Loucy (cell line): ENCODE data around the gene GALNT7.

ENCODE experiments used
- H2AFZ ChIP-seq: fragments of 200-600 bp; sonication (generic); 2 replicates; pipeline ENCODE4 v1.6.0; 2016; ENCODE audit warnings: antibody characterized with exemption, mild to moderate bottlenecking, low read length, moderate library complexity
- H3F3A ChIP-seq: fragments of 200-600 bp; 2 replicates; pipeline ENCODE4 v1.6.0; 2016; ENCODE audit warnings: antibody characterized with exemption, low read depth, mild to moderate bottlenecking
- H3K27me3 ChIP-seq: fragments of 200-600 bp; sonication (generic); 2 replicates; pipeline ENCODE4 v1.6.1; 2014; ENCODE audit warnings: low read length, mild to moderate bottlenecking; ENCODE audit not compliant: insufficient read depth, poor library complexity, severe bottlenecking
- H3K36me3 ChIP-seq: fragments of 200-600 bp; sonication (generic); 2 replicates; pipeline ENCODE4 v1.6.1; 2016; ENCODE audit warnings: low read length; ENCODE audit not compliant: insufficient read depth
- H3K4me1 ChIP-seq: fragments of 200-600 bp; sonication (generic); 2 replicates; pipeline ENCODE4 v1.5.1; 2014; ENCODE audit warnings: low read length, mild to moderate bottlenecking; ENCODE audit not compliant: insufficient read depth, poor library complexity, severe bottlenecking
- H3K4me2 ChIP-seq: fragments of 200-600 bp; sonication (generic); 2 replicates; pipeline ENCODE4 v1.6.0; 2014; ENCODE audit warnings: antibody characterized with exemption, low read length, low read depth, mild to moderate bottlenecking; ENCODE audit not compliant: poor library complexity, severe bottlenecking
- H3K4me3 ChIP-seq: fragments of 200-600 bp; sonication (generic); 2 replicates; pipeline ENCODE4 v1.5.1; 2014; ENCODE audit warnings: low read length, mild to moderate bottlenecking, mixed read lengths; ENCODE audit not compliant: poor library complexity, severe bottlenecking
- H3K79me2 ChIP-seq: fragments of 200-600 bp; sonication (generic); 2 replicates; pipeline ENCODE4 v1.6.1; 2014; ENCODE audit warnings: low read length; ENCODE audit not compliant: insufficient read depth
- H3K9ac ChIP-seq: fragments of 200-600 bp; sonication (generic); 2 replicates; pipeline ENCODE4 v1.6.0; 2014; ENCODE audit warnings: mild to moderate bottlenecking, low read depth, low read length, moderate library complexity; ENCODE audit not compliant: poor library complexity, severe bottlenecking
- H3K9me2 ChIP-seq: fragments of 200-600 bp; sonication (generic); replicated peaks from 2 replicates; pipeline ENCODE4 v1.6.1; 2016; ENCODE audit warnings: low read depth, low read length, mixed read lengths
- H3K9me3 ChIP-seq: fragments of 200-600 bp; sonication (generic); 2 replicates; pipeline ENCODE4 v1.6.1; 2014; ENCODE audit warnings: mild to moderate bottlenecking, antibody characterized with exemption, low read length, low read depth; ENCODE audit not compliant: insufficient read depth
- H4K20me1 ChIP-seq: fragments of 200-600 bp; sonication (generic); 2 replicates; pipeline ENCODE4 v1.6.0; 2014; ENCODE audit warnings: antibody characterized with exemption, low read length, mild to moderate bottlenecking; ENCODE audit not compliant: insufficient read depth, poor library complexity, severe bottlenecking
- CTCF ChIP-seq: fragments of 200-600 bp; sonication (generic); conservative IDR thresholded peaks from 2 replicates; pipeline ENCODE4 v1.5.1; 2014; ENCODE audit warnings: mild to moderate bottlenecking, antibody characterized with exemption, low read length
- EZH2phosphoT487 ChIP-seq: fragments of 200-600 bp; IDR thresholded peaks from 2 replicates; pipeline ENCODE4 v1.6.1; 2018; ENCODE audit warnings: antibody characterized with exemption, mild to moderate bottlenecking, moderate library complexity, borderline replicate concordance

Gene GALNT7

DNA sequence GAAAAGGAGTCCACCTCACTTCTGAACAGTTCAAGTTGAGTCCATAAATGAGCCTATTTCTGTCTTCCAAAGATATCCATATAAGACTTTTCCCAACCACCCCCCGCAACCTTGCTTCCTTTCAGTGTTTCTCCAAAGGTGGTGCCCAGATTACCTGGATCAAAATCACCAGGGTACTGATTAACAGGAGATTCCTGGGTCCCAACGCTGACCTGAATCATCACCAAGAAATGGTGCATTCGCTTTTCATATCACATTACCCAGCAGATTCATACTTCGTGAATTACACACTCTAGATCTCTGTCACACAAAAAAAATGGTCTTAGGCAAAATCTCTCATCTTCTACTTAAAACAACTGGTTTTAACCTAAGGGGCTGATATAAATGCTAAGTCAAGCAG lies 2.1 kb upstream of the GALNT7 start:
- Histone ChIP-seq H3K36me3 (no peaks in the 10 kb centered on the region), H3K9ac (no peak overlapping the region), H2AFZ (no peak overlapping the region), H3K4me2 (peak overlapping the region; percentile 94), H3K27me3 (no peaks in the 10 kb centered on the region), H3K79me2 (peaks cover 37% of the 10 kb centered on the region), H3F3A (0 out of 2 replicates have a peak, but pooled peaks cover 3% of the 10 kb centered on the region), H3K9me2 (no peaks in the 10 kb centered on the region), H3K4me1 (peaks cover 39% of the 10 kb centered on the region), H3K4me3 (peak overlapping the region; percentile 97), H4K20me1 (peaks cover 14% of the 10 kb centered on the region), H3K9me3 (no peaks in the 10 kb centered on the region)
- no peak for TF ChIP-seq EZH2phosphoT487
- TF ChIP-seq CTCF, result no peak

DNA sequence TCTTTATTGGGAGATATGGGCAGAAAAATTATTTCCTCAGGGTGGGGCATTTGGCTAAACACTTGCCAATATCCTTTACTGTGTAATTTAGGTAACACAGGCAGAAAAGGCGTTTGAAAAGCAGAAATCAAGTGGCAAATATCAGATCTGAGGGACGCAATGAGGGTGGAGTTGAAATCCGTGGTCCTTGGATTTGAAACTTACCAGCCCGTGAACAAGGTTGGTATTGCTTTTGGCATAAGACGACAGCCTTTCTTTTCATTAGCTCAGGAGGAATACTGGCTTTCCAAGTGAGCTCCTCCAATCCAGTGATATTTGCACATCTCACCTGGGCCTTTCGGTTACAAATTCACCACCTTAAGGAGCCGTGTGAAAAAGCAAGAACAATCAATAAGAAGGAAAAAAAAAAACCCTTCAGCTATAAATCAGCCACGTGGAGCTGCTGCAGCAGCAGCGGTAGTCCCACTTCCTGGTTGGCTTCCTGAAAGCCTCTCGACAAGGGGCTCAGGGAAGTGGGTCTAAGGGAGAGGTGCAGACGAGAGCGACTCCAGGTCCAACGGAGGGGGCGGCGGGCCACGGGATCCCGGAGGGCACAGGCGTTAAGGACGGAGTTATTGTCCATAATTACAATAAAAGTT lies 734 bp upstream of the GALNT7 start:
- H2AFZ ChIP-seq, result peak overlapping the region; percentile 92
- H3K4me1 ChIP-seq, result peaks cover 51% of the 10 kb centered on the region
- peaks cover 27% of the 10 kb centered on the region for H4K20me1 ChIP-seq
- no peaks in the 10 kb centered on the region for H3K36me3 ChIP-seq
- 0 out of 2 replicates have a peak, but pooled peaks cover 3% of the 10 kb centered on the region for H3F3A ChIP-seq
- peak overlapping the region; percentile 97 for H3K9ac ChIP-seq
- peak overlapping the region; percentile 94 for H3K4me2 ChIP-seq
- no peaks in the 10 kb centered on the region for H3K9me3 ChIP-seq
- H3K27me3 ChIP-seq, result no peaks in the 10 kb centered on the region
- H3K79me2 ChIP-seq, result peaks cover 51% of the 10 kb centered on the region
- TF ChIP-seq EZH2phosphoT487, result no peak
- peak overlapping the region; percentile 97 for H3K4me3 ChIP-seq
- no peaks in the 10 kb centered on the region for H3K9me2 ChIP-seq

DNA sequence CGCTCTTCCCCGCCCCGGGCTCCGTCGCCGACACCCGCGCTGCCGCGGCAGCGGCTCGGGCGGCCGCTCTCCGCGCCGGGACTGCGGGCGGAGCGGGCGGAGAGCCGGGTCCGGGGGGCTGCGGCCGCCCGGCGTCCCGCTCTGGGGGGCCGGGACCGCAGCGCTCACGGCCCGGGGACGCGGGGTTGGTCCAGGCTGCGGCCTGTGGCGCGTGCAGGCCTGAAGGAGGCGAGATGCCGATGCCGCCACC lies 492 bp downstream of the GALNT7 start:
- no peaks in the 10 kb centered on the region for H3K36me3 ChIP-seq
- H3K4me3 ChIP-seq, result peak overlapping the region; percentile 97
- peaks cover 63% of the 10 kb centered on the region for H3K4me1 ChIP-seq
- H3K79me2 ChIP-seq, result peaks cover 63% of the 10 kb centered on the region
- no peaks in the 10 kb centered on the region for H3K9me3 ChIP-seq
- no peak overlapping the region for H3K4me2 ChIP-seq
- TF ChIP-seq EZH2phosphoT487, result no peak
- no peak overlapping the region; the same call in 1 of the 2 replicates for H2AFZ ChIP-seq
- H3F3A ChIP-seq, result 0 out of 2 replicates have a peak, but pooled peaks cover 3% of the 10 kb centered on the region
- H4K20me1 ChIP-seq, result peaks cover 39% of the 10 kb centered on the region
- peak overlapping the region; percentile 97 for H3K9ac ChIP-seq
- H3K27me3 ChIP-seq, result no peaks in the 10 kb centered on the region
- H3K9me2 ChIP-seq, result no peaks in the 10 kb centered on the region

DNA sequence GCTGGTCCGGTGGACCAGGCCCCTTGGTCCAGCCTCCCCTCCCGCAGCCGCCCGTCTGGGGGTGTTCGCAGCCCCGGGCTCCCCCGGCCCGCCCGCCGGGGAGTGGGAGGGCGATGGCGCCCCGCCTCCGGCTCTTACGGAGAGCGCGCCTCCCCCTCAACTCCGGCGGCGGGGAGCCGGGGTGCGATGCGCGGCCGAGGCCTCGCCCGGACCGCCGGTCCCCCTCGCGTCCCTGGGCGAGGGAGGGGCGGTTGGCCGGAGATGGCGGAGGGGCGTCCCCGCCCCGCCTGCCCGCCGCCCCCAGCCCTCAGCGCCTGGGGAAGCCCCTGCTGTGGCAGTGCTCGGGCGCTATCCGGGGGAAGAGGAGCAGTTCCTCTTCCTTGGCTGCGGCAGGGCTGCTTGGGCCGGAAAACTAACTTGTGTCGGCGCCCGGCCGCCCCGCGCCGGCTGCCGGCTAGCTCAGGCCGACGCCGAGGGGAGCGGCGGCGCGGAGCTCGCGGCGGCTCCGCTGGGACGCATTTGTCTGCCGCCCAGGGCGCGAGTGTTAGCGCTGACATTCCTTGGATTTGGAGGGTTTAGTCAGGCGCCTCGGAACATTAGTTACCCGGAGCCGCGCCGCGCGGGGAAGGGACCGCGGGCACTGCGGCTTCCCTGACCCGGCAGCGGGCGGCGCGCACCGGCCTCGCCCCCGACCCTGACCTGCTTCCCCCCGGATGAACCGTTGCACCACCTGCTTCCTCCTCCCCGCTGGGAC lies 994 bp downstream of the GALNT7 start:
- no peak for TF ChIP-seq CTCF
- TF ChIP-seq EZH2phosphoT487, result no peak
- H3K36me3 ChIP-seq, result no peaks in the 10 kb centered on the region
- H3K4me1 ChIP-seq, result peaks cover 68% of the 10 kb centered on the region
- peaks cover 68% of the 10 kb centered on the region for H3K79me2 ChIP-seq
- 0 out of 2 replicates have a peak, but pooled peaks cover 3% of the 10 kb centered on the region for H3F3A ChIP-seq
- peak overlapping the region; percentile 97 for H3K4me2 ChIP-seq
- H2AFZ ChIP-seq, result no peak overlapping the region; the same call in 1 of the 2 replicates
- no peaks in the 10 kb centered on the region for H3K9me2 ChIP-seq
- H3K9me3 ChIP-seq, result no peaks in the 10 kb centered on the region
- peak overlapping the region; percentile 97 for H3K4me3 ChIP-seq
- peak overlapping the region; percentile 86 for H3K9ac ChIP-seq
- H4K20me1 ChIP-seq, result peaks cover 44% of the 10 kb centered on the region
- H3K27me3 ChIP-seq, result no peaks in the 10 kb centered on the region
